ENCODE data around the gene CDH8. TPM values are rescaled to one million over a fixed set of nuclear protein-coding genes. Genes with fewer than 3 reads are reported as not detected.

The CDH8 gene
- total RNA-seq, 1 experiment from 2014 or later = 11.1 TPM

- no peak for TF ChIP-seq ZNF532 (CRISPR knock-in tag; IDR thresholded peaks at IDR 0.05; ENCODE audit: borderline replicate concordance)
Observed at GRCh38 chr16:61887903-61888302, 148.3 kb downstream of the CDH8 start (continued).

DNA sequence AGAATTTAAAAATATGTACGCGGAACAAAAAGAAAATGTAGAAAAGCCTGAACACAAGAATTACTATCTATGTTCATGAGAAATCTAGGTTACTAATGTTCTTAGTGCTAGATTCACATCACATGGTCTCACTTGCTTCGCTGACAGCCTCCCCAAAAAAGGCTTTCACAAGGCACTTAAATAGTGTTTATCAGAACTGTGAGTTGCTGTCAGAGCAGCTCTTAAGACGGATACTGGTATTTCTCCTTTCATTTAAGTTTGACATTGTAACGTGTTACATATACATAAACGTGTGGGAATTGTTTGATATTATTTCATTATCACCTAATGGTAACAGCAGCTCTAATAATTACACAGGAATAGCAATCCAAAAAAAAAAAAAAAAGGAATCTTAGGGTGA, 150.9 kb downstream of the CDH8 start:
- H3K4me3 Mint-ChIP-seq = no peak overlapping the region
- no peaks in the 10 kb centered on the region for H3K27me3 Mint-ChIP-seq (ENCODE audit: low read depth)
- H3K27ac Mint-ChIP-seq = no peak overlapping the region
- no peak for ATAC-seq
- TF ChIP-seq ZNF219 (CRISPR knock-in tag; IDR thresholded peaks at IDR 0.05; ENCODE audit: borderline replicate concordance) (no peak), ELF4 (CRISPR knock-in tag; IDR thresholded peaks at IDR 0.05; ENCODE audit: low read depth) (no peak), NR2C2 (CRISPR knock-in tag; IDR thresholded peaks at IDR 0.05) (no peak), FOXJ3 (CRISPR knock-in tag; IDR thresholded peaks at IDR 0.05; ENCODE audit: borderline replicate concordance) (no peak), GABPB1 (CRISPR knock-in tag; IDR thresholded peaks at IDR 0.05) (no peak), PREB (CRISPR knock-in tag; IDR thresholded peaks at IDR 0.05; ENCODE audit: borderline replicate concordance) (no peak), JUN (CRISPR knock-in tag; IDR thresholded peaks at IDR 0.05) (no peak), GRHL2 (CRISPR knock-in tag; IDR thresholded peaks at IDR 0.05; ENCODE audit: insufficient replicate concordance, severe bottlenecking) (no peak), ZNF121 (CRISPR knock-in tag; IDR thresholded peaks at IDR 0.05) (no peak), ZNF263 (CRISPR knock-in tag; IDR thresholded peaks at IDR 0.05; ENCODE audit: low read depth) (no peak)
- peaks cover 18% of the 10 kb centered on the region for H3K36me3 Mint-ChIP-seq
- ChIA-PET CTCF (no interaction called here), POLR2A (no interaction called here)
- no peak for DNase-seq (ENCODE audit: low spot score)
- H3K4me1 Mint-ChIP-seq = no peaks in the 10 kb centered on the region; the same call in 1 of the 2 replicates
- peaks cover 25% of the 10 kb centered on the region for H3K9me3 Mint-ChIP-seq

GRCh38 chr16:61879306-61879705, 156.9 kb downstream of the CDH8 start:
- H3K9me3 Mint-ChIP-seq = peaks cover 13% of the 10 kb centered on the region
- H3K27me3 Mint-ChIP-seq (ENCODE audit: low read depth) = no peaks in the 10 kb centered on the region
- no peak for ATAC-seq
- peaks cover 11% of the 10 kb centered on the region for H3K4me1 Mint-ChIP-seq
- H3K4me3 Mint-ChIP-seq = no peak overlapping the region
- H3K36me3 Mint-ChIP-seq = peaks cover 17% of the 10 kb centered on the region
- 0 out of 2 replicates have a peak overlapping the region, but pooled peaks have one; percentile 31 for H3K27ac Mint-ChIP-seq
- no peak for DNase-seq (ENCODE audit: low spot score)
- ChIA-PET POLR2A (no interaction called here), CTCF (no interaction called here)
- TF ChIP-seq ARID4B (CRISPR knock-in tag; IDR thresholded peaks at IDR 0.05; ENCODE audit: borderline replicate concordance) (no peak), SOX15 (CRISPR knock-in tag; IDR thresholded peaks at IDR 0.05) (no peak), ZBTB21 (CRISPR knock-in tag; IDR thresholded peaks at IDR 0.05; ENCODE audit: borderline replicate concordance) (no peak), ZNF281 (CRISPR knock-in tag; IDR thresholded peaks at IDR 0.05) (no peak), ERG (CRISPR knock-in tag; IDR thresholded peaks at IDR 0.05) (no peak), CBFB (CRISPR knock-in tag; IDR thresholded peaks at IDR 0.05; ENCODE audit: low read depth) (no peak)
- TF ChIP-seq, protein P1, sequence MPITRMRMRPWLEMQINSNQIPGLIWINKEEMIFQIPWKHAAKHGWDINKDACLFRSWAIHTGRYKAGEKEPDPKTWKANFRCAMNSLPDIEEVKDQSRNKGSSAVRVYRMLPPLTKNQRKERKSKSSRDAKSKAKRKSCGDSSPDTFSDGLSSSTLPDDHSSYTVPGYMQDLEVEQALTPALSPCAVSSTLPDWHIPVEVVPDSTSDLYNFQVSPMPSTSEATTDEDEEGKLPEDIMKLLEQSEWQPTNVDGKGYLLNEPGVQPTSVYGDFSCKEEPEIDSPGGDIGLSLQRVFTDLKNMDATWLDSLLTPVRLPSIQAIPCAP (CRISPR knock-in tag; IDR thresholded peaks at IDR 0.05) = no peak
